Aorta (tissue), 5 donors: ENCODE measurements around the gene PPP2R5B. TPM values are rescaled to one million over a fixed set of nuclear protein-coding genes. Genes with fewer than 3 reads are reported as not detected.
A peak's percentile ranks its signal among the peaks of the same experiment; 100 is the strongest.
"Not testable (repeated sequence)": the region's sequence is repeated elsewhere in the genome, so short reads cannot be mapped to it uniquely, and the experiment has no call there.

Source experiments
- ATAC-seq: fragments of 200-7000 bp; cut with Tn5 transposase; one replicate; pipeline ENCODE4 v1.9.1; 2022; ENCODE audit warnings: moderate library complexity; ENCODE audit not compliant: low FRiP score
- DNase-seq, 2 donors: peaks; one replicate each; pipeline ENCODE4 v3.0.0-alpha.2; 2020
- H3K27ac ChIP-seq, 2 donors: one replicate each; pipeline ENCODE4 v1.5.1; 2013; ENCODE audit warnings: low read length in 2 of 2, mild to moderate bottlenecking in 2 of 2, moderate library complexity in 2 of 2, control low read depth in 1 of 2, inconsistent platforms in 1 of 2, low read depth in 1 of 2
- H3K27me3 ChIP-seq, 2 donors: one replicate each; pipeline ENCODE4 v1.6.1; 2013; ENCODE audit warnings: control low read depth in 1 of 2, low read length in 1 of 2, mild to moderate bottlenecking in 1 of 2, moderate library complexity in 1 of 2; ENCODE audit not compliant: insufficient read depth in 2 of 2, control insufficient read depth in 1 of 2
- H3K36me3 ChIP-seq, 2 donors: one replicate each; pipeline ENCODE4 v1.6.1; 2013; ENCODE audit warnings: control low read depth in 1 of 2, low read length in 1 of 2, mild to moderate bottlenecking in 1 of 2; ENCODE audit not compliant: insufficient read depth in 2 of 2, control insufficient read depth in 1 of 2
- H3K4me1 ChIP-seq, 2 donors: one replicate each; pipeline ENCODE4 v1.6.1; 2013; ENCODE audit warnings: low read length in 2 of 2, control low read depth in 1 of 2, mild to moderate bottlenecking in 1 of 2, moderate library complexity in 1 of 2; ENCODE audit not compliant: insufficient read depth in 2 of 2, control insufficient read depth in 1 of 2
- H3K4me3 ChIP-seq, 2 donors: one replicate each; pipeline ENCODE4 v1.5.1; 2013; ENCODE audit warnings: low read length in 2 of 2, control low read depth in 1 of 2, mild to moderate bottlenecking in 1 of 2
- H3K9me3 ChIP-seq: one replicate; pipeline ENCODE4 v1.6.1; 2013; ENCODE audit warnings: mild to moderate bottlenecking, low read length; ENCODE audit not compliant: control insufficient read depth
- WGBS, 2 donors: extraction: QIAGEN DNeasy Blood & Tissue Kit; methylation state at CpG; one replicate each; pipeline ENCODE4 v1.1.7; 2013; 5-methylcytosine and 5-hydroxymethylcytosine counted together
- intact Hi-C, 2 donors: fragments of 100-400 bp; cut with DNase I; formaldehyde crosslinking; loops; one replicate each; pipeline versions ENCODE4 v1.14.2 to v1.15.0; 2022
- microRNA-seq, 2 donors: library from miRNA; unstranded; fragments of <30 nt; microRNA quantifications; one replicate each; pipeline ENCODE4 v1.2.0, GENCODE V29; 2020
- polyA plus RNA-seq, 2 donors: library from polyadenylated mRNA; stranded (reverse); fragments of 200-250 nt; gene quantifications; one replicate each; pipeline ENCODE4 v1.2.3, GENCODE V29; 2013
- total RNA-seq, 2 donors: library from RNA; stranded (reverse); fragmentation: NEBNext Ultra II Directional; extraction: Animal tissue kit (Norgen Biotek cat#: 25700); gene quantifications; one replicate each; pipeline ENCODE4 v1.2.1, GENCODE V29; 2021
- donor health status: healthy with polysubstance abuse.
- donor health status: Bipolar disorder and iron deficiency.
- donor health status: DM: no; HTN: no; CAD: no.
- donor health status: DM: no; HTN: no; CAD: no.
- donor health status: DM: yes; HTN: yes; CAD: no.

Gene PPP2R5B
- total and polyA plus RNA-seq, 4 donors, result 9.5 to 36.8 (median 30.7) TPM

- WGBS, 2 donors, result 52 to 60% methylated on average over 5 of the region's 5 CpGs
- no peaks in the 10 kb centered on the region for H3K9me3 ChIP-seq
- intact Hi-C loops, result no loop called here
- DNase-seq, result no peak
- no peak overlapping the region for H3K27ac ChIP-seq
- ATAC-seq, result no peak
- H3K4me1 ChIP-seq, result no peaks in the 10 kb centered on the region
- no peaks in the 10 kb centered on the region for H3K36me3 ChIP-seq
- no peak overlapping the region for H3K4me3 ChIP-seq
- no peaks in the 10 kb centered on the region for H3K27me3 ChIP-seq
These were observed 44.7 kb downstream of the PPP2R5B start for GRCh38 chr11:64969209-64969608.

- no peak for ATAC-seq
- WGBS, 2 donors, result 83 to 85% methylated on average over 8 of the region's 8 CpGs
- DNase-seq, result no peak
- H3K36me3 ChIP-seq, result no peaks in the 10 kb centered on the region
- H3K4me3 ChIP-seq, result no peak overlapping the region
- intact Hi-C loops, result no loop called here
- H3K27me3 ChIP-seq, result no peaks in the 10 kb centered on the region
- H3K4me1 ChIP-seq, result no peaks in the 10 kb centered on the region
- H3K9me3 ChIP-seq, result no peaks in the 10 kb centered on the region
- no peak overlapping the region for H3K27ac ChIP-seq
These were observed 46.3 kb downstream of the PPP2R5B start for GRCh38 chr11:64970731-64971151.

DNA sequence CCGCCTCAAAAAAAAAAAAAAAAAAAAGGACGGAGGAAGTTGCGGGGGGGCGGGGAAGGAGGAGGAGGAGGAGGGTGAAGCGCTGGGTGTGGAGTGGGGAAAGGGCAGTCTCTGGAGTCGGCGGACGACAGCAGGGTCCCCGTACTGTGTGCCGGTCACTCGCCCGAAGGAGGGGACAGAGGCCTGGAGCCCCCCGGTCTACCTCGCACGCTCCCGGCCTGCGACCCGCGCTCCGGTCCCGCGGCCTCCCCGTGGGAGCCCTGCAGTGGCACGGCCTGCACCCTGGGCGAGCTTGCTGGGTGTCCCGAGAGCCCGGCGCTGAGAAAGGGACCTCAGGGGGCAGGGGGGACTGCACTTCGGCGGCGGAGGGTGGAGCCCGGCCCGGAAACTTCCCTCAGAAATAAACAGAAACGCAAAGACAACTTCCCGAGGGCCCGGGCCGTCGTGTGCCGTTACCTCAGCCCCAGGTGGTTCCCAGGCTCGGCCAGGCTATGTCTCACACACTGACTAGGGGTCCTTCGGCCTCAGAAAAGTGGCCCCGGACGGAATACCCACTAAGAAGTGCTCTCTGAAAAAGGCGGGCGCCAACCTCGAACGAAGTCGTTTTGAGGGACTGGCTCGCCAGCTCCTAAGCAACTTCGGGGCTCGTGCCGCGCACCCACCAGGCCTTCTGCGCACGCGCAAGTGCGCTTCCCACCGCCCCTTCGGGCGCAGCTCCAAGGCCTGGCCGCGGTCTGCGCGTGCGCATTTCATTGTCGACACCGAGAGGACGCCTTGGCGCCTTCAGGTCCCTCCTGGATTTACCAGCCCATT lies 47.1 kb downstream of the PPP2R5B start, which contains the start of gene MAJIN:
TSS of gene MAJIN (minus strand) at position 688 of the 813 bp plus-strand sequence. CDS start 12,703 bp downstream, outside the sequence.
- WGBS, 2 donors, result 13 to 18% methylated on average over 66 to 69 of the region's 69 CpGs
- Histone ChIP-seq H3K4me3 (no peak within 1 kb of the TSS), H3K9me3 (no peaks in the 10 kb centered on the region), H3K27me3 (no peaks in the 10 kb centered on the region), H3K4me1 (no peaks in the 10 kb centered on the region), H3K27ac (no peak within 1 kb of the TSS), H3K36me3 (no peaks in the 10 kb centered on the region)
- intact Hi-C loops, result no loop called here
- DNase-seq, result peak; percentile 90 to 96
- ATAC-seq, result peak; percentile 91

DNA sequence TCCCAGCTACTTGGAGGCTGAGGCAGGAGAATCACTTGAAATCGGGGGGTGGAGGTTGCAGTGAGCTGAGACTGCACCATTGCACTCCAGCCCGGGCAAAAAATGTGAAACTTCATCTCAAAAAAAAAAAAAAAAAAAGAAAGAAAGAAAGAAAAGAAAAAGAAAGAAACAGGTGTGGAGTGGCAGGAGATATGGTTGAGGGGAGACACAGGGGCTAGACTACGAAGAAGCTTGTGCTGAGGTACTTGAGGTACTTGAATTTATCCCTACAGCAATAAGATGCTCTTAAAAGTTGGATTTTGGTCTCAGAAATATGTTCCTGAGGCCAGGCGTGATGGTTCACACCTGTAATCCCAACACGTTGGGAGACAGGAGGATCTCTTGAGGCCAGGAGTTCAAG lies 49.6 kb downstream of the PPP2R5B start:
- 80 to 81% methylated on average over 5 of the region's 5 CpGs for WGBS, 2 donors
- no peak for DNase-seq
- H3K4me3 ChIP-seq, result no peak overlapping the region
- no peak overlapping the region for H3K27ac ChIP-seq
- H3K4me1 ChIP-seq, result no peaks in the 10 kb centered on the region
- no peaks in the 10 kb centered on the region for H3K9me3 ChIP-seq
- no peak for ATAC-seq
- no peaks in the 10 kb centered on the region for H3K27me3 ChIP-seq
- intact Hi-C loops, result no loop called here
- no peaks in the 10 kb centered on the region for H3K36me3 ChIP-seq

DNA sequence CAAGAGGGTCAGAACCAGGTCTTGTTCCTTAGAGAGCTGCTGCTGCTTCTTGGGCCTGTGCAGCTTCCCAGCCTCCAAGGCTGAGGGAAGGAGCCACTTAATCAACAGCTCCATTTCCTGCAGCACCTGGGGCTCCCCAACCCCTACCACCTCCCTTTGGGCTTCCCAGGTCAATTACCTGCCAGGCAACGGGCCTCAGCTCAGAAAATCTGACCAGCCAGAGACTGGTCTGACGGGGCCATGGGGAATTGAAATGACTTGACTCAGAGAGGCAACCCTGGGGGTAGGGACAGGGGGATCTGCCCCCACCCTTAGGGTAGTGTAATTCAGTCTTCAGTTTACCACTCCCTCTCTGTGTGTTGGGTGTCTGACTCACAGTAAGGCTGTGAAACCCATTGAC lies 52.2 kb downstream of the PPP2R5B start:
- WGBS, 2 donors, result 66 to 75% methylated on average over 2 of the region's 2 CpGs
- ATAC-seq (no peak), DNase-seq (peak in 1 of 2 donors; percentile 25)
- intact Hi-C loops, result no loop called here
- H3K27me3 ChIP-seq, result no peaks in the 10 kb centered on the region
- H3K36me3 ChIP-seq, result no peaks in the 10 kb centered on the region
- no peak overlapping the region for H3K4me3 ChIP-seq
- no peaks in the 10 kb centered on the region for H3K4me1 ChIP-seq
- no peak overlapping the region for H3K27ac ChIP-seq
- H3K9me3 ChIP-seq, result no peaks in the 10 kb centered on the region

- H3K36me3 ChIP-seq, H3K9me3 ChIP-seq, H3K27ac ChIP-seq, intact Hi-C loops, H3K4me1 ChIP-seq, DNase-seq, H3K4me3 ChIP-seq, ATAC-seq, H3K27me3 ChIP-seq: not testable (repeated sequence)
- 71 to 83% methylated on average over 4 to 5 of the region's 5 CpGs for WGBS, 2 donors
These were observed 58.9 kb downstream of the PPP2R5B start for GRCh38 chr11:64983339-64983738.

Small RNAs within 50 kb of the gene (microRNA-seq; reads per million reads assigned to microRNA genes)
- gene MIR6749 (0 to 0.60 reads per million in 2 donors), gene MIR6750 (0 to 1.2 reads per million in 2 donors)

Other genes with a start within 250 kb of the PPP2R5B start
- gene NRXN2, start 201.5 kb upstream of the PPP2R5B start, total RNA-seq, result 10 to 100 TPM; 21.6 to 35.9 TPM
- 1 to 10 TPM; 2.6 to 9.6 TPM for gene NRXN2, start 201.5 kb upstream of the PPP2R5B start, polyA plus RNA-seq
- gene RASGRP2, start 180.5 kb upstream of the PPP2R5B start, total RNA-seq, result 10 to 100 TPM; 44.7 to 52.6 TPM
- gene RASGRP2, start 180.5 kb upstream of the PPP2R5B start, polyA plus RNA-seq, result 100 to 1,000 TPM in 1 of 2 donors, 10 to 100 TPM in 1; 20.8 to 152 TPM
- 10 to 100 TPM; 11.5 to 12.9 TPM for gene PYGM, start 164.7 kb upstream of the PPP2R5B start, total RNA-seq
- 10 to 100 TPM in 1 of 2 donors, 1 to 10 TPM in 1; 1.9 to 12.5 TPM for gene PYGM, start 164.7 kb upstream of the PPP2R5B start, polyA plus RNA-seq
- gene SF1, start 146.1 kb upstream of the PPP2R5B start, total RNA-seq, result 100 to 1,000 TPM; 267 to 322 TPM
- gene SF1, start 146.1 kb upstream of the PPP2R5B start, polyA plus RNA-seq, result 100 to 1,000 TPM in 1 of 2 donors, 10 to 100 TPM in 1; 46.6 to 136 TPM
- gene MAP4K2, start 121.5 kb upstream of the PPP2R5B start, total RNA-seq, result 10 to 100 TPM; 10.7 to 11.5 TPM
- gene MAP4K2, start 121.5 kb upstream of the PPP2R5B start, polyA plus RNA-seq, result 10 to 100 TPM in 1 of 2 donors, 1 to 10 TPM in 1; 5.4 to 29.6 TPM
- 10 to 100 TPM; 14.5 to 18.0 TPM for gene MEN1, start 114.1 kb upstream of the PPP2R5B start, total RNA-seq
- 10 to 100 TPM in 1 of 2 donors, 1 to 10 TPM in 1; 9.1 to 18.8 TPM for gene MEN1, start 114.1 kb upstream of the PPP2R5B start, polyA plus RNA-seq
- gene CDC42BPG, start 80.0 kb upstream of the PPP2R5B start, total RNA-seq, result 1 to 10 TPM in 1 of 2 donors, under 1 TPM in 1; 0.29 to 1.2 TPM
- 1 to 10 TPM in 1 of 2 donors, under 1 TPM in 1; 0.56 to 6.0 TPM for gene CDC42BPG, start 80.0 kb upstream of the PPP2R5B start, polyA plus RNA-seq
- 100 to 1,000 TPM in 1 of 2 donors, 10 to 100 TPM in 1; 61.8 to 122 TPM for gene EHD1, start 46.1 kb upstream of the PPP2R5B start, total RNA-seq
- gene EHD1, start 46.1 kb upstream of the PPP2R5B start, polyA plus RNA-seq, result 10 to 100 TPM; 14.4 to 28.8 TPM
- gene ATG2A, start 7.5 kb upstream of the PPP2R5B start, total RNA-seq, result 10 to 100 TPM; 19.6 to 20.6 TPM
- 10 to 100 TPM in 1 of 2 donors, 1 to 10 TPM in 1; 7.0 to 34.9 TPM for gene ATG2A, start 7.5 kb upstream of the PPP2R5B start, polyA plus RNA-seq
- gene GPHA2, start 11.2 kb downstream of the PPP2R5B start, total RNA-seq, result not detected
- gene GPHA2, start 11.2 kb downstream of the PPP2R5B start, polyA plus RNA-seq, result under 1 TPM in 1 of 2 donors, not detected in 1; 0.43 TPM
- gene MAJIN, start 47.4 kb downstream of the PPP2R5B start, total RNA-seq, result not detected
- gene MAJIN, start 47.4 kb downstream of the PPP2R5B start, polyA plus RNA-seq, result not detected
- gene BATF2, start 72.3 kb downstream of the PPP2R5B start, total RNA-seq, result 1 to 10 TPM; 2.5 to 3.6 TPM
- gene BATF2, start 72.3 kb downstream of the PPP2R5B start, polyA plus RNA-seq, result 1 to 10 TPM; 1.4 to 1.9 TPM
- 10 to 100 TPM; 96.3 to 98.5 TPM for gene ARL2, start 89.5 kb downstream of the PPP2R5B start, total RNA-seq
- 100 to 1,000 TPM; 151 to 175 TPM for gene ARL2, start 89.5 kb downstream of the PPP2R5B start, polyA plus RNA-seq
- gene SNX15, start 102.8 kb downstream of the PPP2R5B start, total RNA-seq, result 10 to 100 TPM; 19.9 to 26.1 TPM
- 10 to 100 TPM; 21.7 to 26.2 TPM for gene SNX15, start 102.8 kb downstream of the PPP2R5B start, polyA plus RNA-seq
- gene SAC3D1, start 116.5 kb downstream of the PPP2R5B start, total RNA-seq, result 1 to 10 TPM; 3.6 to 4.9 TPM
- 1 to 10 TPM; 5.4 to 7.5 TPM for gene SAC3D1, start 116.5 kb downstream of the PPP2R5B start, polyA plus RNA-seq
- gene NAALADL1, start 133.9 kb downstream of the PPP2R5B start, total RNA-seq, result 10 to 100 TPM; 14.1 to 29.4 TPM
- 10 to 100 TPM; 25.8 to 45.9 TPM for gene NAALADL1, start 133.9 kb downstream of the PPP2R5B start, polyA plus RNA-seq
- gene CDCA5, start 159.4 kb downstream of the PPP2R5B start, total RNA-seq, result 1 to 10 TPM in 1 of 2 donors, under 1 TPM in 1; 0.81 to 1.0 TPM
- 1 to 10 TPM in 1 of 2 donors, under 1 TPM in 1; 1.00 to 2.5 TPM for gene CDCA5, start 159.4 kb downstream of the PPP2R5B start, polyA plus RNA-seq
- 10 to 100 TPM; 31.5 to 35.0 TPM for gene ZFPL1, start 159.5 kb downstream of the PPP2R5B start, total RNA-seq
- 10 to 100 TPM; 24.9 to 69.9 TPM for gene ZFPL1, start 159.5 kb downstream of the PPP2R5B start, polyA plus RNA-seq
- gene VPS51, start 171.5 kb downstream of the PPP2R5B start, total RNA-seq, result 100 to 1,000 TPM; 101 to 121 TPM
- 100 to 1,000 TPM in 1 of 2 donors, 10 to 100 TPM in 1; 73.0 to 191 TPM for gene VPS51, start 171.5 kb downstream of the PPP2R5B start, polyA plus RNA-seq
- 1 to 10 TPM; 5.2 to 7.2 TPM for gene TM7SF2, start 187.2 kb downstream of the PPP2R5B start, total RNA-seq
- gene TM7SF2, start 187.2 kb downstream of the PPP2R5B start, polyA plus RNA-seq, result 10 to 100 TPM in 1 of 2 donors, 1 to 10 TPM in 1; 4.0 to 11.8 TPM
- gene ZNHIT2, start 193.0 kb downstream of the PPP2R5B start, total RNA-seq, result 1 to 10 TPM; 4.1 to 7.5 TPM
- gene ZNHIT2, start 193.0 kb downstream of the PPP2R5B start, polyA plus RNA-seq, result 10 to 100 TPM in 1 of 2 donors, 1 to 10 TPM in 1; 3.4 to 12.9 TPM
- 100 to 1,000 TPM; 674 to 804 TPM for gene FAU, start 197.4 kb downstream of the PPP2R5B start, total RNA-seq
- 1,000 to 10,000 TPM; 1,037 to 1,172 TPM for gene FAU, start 197.4 kb downstream of the PPP2R5B start, polyA plus RNA-seq
- 10 to 100 TPM; 35.0 to 37.1 TPM for gene MRPL49, start 197.6 kb downstream of the PPP2R5B start, total RNA-seq
- gene MRPL49, start 197.6 kb downstream of the PPP2R5B start, polyA plus RNA-seq, result 10 to 100 TPM; 44.2 to 52.2 TPM
- gene SYVN1, start 209.8 kb downstream of the PPP2R5B start, total RNA-seq, result 10 to 100 TPM; 50.2 to 64.0 TPM
- 10 to 100 TPM in 1 of 2 donors, 1 to 10 TPM in 1; 5.5 to 26.2 TPM for gene SYVN1, start 209.8 kb downstream of the PPP2R5B start, polyA plus RNA-seq
- gene SPDYC, start 245.5 kb downstream of the PPP2R5B start, total RNA-seq, result not detected
- gene SPDYC, start 245.5 kb downstream of the PPP2R5B start, polyA plus RNA-seq, result not detected